ENCODE measurements around the gene CAMK2N1.

The CAMK2N1 gene

DNA sequence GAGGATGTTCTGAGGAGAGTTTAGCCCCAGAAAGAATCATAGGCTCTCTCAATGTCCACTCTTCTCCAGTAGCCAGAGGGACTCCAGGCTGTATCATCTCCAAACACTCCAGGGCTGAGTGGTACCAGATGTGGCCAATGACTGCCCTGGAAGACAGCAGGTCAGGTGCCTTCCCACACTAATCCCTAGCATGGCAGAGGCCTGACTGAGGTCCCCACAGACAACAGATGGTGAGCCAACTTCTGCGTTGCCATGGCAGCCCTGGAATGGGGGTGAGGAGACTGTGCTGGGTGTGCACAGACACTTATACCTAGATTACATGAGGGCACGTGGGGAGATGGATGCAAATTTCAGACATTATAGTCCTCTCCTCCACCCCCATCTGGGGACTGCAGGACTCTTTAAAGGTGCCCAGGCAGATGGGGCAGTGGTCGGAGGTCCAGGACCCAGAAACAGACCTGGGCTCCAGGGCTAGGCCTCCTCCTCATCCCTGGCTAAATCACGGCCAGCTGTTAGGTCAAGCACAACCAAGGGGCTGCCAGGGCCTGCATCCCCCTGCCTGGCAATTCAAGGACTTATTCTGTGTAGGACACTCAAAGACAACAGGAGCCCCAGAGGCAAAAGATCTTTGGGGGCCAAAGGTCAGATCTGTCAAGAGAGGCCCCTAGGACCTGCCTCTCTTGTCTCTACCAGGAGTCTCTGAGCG, 42.9 kb downstream of the CAMK2N1 start:
- no peak for DNase-seq

- DNase-seq: no peak
Measured at GRCh38 chr1:20440785-20441200, 45.2 kb downstream of the CAMK2N1 start.

GRCh38 chr1:20439282-20439681, 46.7 kb downstream of the CAMK2N1 start:
- no peak for DNase-seq

DNA sequence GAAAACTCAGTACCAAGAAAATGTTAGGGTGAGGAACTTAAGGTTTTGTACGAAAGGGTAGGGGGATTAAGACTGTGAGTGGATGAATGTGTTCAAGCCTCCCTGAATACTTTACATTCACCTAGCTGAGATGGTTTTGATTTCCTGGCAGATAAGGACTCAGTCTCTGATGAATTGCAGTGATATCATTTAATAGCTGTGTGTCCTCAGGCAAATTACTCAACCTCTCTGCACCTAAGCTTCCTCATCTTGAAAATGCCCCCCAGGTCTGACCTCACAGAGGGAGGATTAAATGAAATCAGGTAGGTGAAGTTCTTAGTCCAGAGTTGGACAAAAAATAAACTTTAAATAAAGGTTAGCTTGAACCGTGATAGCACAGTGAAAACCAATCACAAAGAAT, 48.4 kb downstream of the CAMK2N1 start:
- no peak for DNase-seq

- no peak for DNase-seq
Measured at GRCh38 chr1:20432891-20433290, 53.1 kb downstream of the CAMK2N1 start.
